Activated naive CD4-positive, alpha-beta T cell treated with anti-CD3 and anti-CD28 coated beads, Interleukin-2, amount 50 U/mL, for 24 hours (primary cell): Measurements from ENCODE around the gene ZNF556.

ENCODE experiments used
- H3K27ac Mint-ChIP-seq: one replicate; pipeline ENCODE4 v1.8.0; 2021; ENCODE audit warnings: mild to moderate bottlenecking, mixed read lengths
- H3K27me3 Mint-ChIP-seq: one replicate; pipeline ENCODE4 v1.8.0; 2021; ENCODE audit warnings: mixed read lengths
- H3K36me3 Mint-ChIP-seq: one replicate; pipeline ENCODE4 v1.8.0; 2021; ENCODE audit warnings: mixed read lengths
- H3K4me1 Mint-ChIP-seq: one replicate; pipeline ENCODE4 v1.8.0; 2021; ENCODE audit warnings: mixed read lengths
- H3K4me3 Mint-ChIP-seq: one replicate; pipeline ENCODE4 v1.8.0; 2021; ENCODE audit warnings: mild to moderate bottlenecking, mixed read lengths
- H3K9me3 Mint-ChIP-seq: one replicate; pipeline ENCODE4 v1.8.0; 2021; ENCODE audit warnings: mixed read lengths

The ZNF556 gene

DNA sequence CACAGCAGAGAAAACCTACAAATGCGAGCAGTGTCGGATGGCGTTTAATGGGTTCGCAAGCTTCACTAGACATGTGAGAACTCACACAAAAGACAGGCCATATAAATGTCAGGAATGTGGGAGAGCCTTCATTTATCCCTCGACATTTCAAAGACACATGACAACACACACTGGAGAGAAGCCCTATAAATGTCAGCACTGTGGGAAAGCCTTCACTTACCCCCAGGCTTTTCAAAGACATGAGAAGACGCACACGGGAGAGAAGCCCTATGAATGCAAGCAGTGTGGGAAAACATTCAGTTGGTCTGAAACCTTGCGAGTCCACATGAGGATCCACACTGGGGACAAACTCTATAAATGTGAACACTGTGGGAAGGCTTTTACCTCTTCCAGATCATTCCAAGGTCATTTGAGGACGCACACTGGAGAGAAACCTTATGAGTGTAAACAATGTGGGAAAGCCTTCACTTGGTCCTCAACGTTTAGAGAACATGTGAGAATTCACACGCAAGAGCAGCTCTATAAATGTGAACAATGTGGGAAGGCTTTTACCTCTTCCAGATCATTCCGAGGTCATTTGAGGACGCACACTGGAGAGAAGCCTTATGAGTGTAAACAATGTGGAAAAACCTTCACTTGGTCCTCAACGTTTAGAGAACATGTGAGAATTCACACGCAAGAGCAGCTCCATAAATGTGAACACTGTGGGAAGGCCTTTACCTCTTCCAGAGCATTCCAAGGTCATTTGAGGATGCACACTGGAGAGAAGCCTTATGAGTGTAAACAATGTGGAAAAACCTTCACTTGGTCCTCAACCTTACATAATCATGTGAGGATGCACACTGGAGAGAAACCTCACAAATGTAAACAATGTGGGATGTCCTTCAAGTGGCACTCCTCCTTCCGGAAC lies 50.4 kb downstream of the ZNF556 start:
- Mint-ChIP-seq H3K4me3 (no peak overlapping the region), H3K9me3 (no peaks in the 10 kb centered on the region), H3K27me3 (no peaks in the 10 kb centered on the region), H3K36me3 (peaks cover 27% of the 10 kb centered on the region), H3K4me1 (peaks cover 8% of the 10 kb centered on the region), H3K27ac (no peak overlapping the region)

DNA sequence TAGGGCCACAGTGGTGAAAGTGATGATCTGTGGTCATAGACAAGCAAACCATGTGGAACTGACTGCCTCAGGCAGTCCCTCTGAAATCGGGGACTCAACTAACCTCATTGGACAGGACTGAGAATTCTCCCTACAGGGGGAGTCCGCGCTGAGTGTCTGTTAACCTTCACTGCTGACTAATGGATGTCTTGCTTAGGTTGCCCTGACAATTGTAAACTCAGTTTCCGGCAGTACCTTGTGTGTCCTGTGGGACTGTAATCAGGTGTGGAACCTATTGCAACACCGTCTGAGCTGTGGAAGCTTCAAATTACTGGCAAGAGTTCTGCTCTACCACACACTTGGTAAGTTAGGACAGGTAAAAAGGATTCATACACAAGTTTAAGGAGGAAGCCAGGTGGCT lies 55.9 kb downstream of the ZNF556 start:
- H3K27me3 Mint-ChIP-seq = no peaks in the 10 kb centered on the region
- no peak overlapping the region for H3K27ac Mint-ChIP-seq
- H3K36me3 Mint-ChIP-seq = peaks cover 6% of the 10 kb centered on the region
- no peak overlapping the region for H3K4me3 Mint-ChIP-seq
- H3K9me3 Mint-ChIP-seq = no peaks in the 10 kb centered on the region
- H3K4me1 Mint-ChIP-seq = no peaks in the 10 kb centered on the region

DNA sequence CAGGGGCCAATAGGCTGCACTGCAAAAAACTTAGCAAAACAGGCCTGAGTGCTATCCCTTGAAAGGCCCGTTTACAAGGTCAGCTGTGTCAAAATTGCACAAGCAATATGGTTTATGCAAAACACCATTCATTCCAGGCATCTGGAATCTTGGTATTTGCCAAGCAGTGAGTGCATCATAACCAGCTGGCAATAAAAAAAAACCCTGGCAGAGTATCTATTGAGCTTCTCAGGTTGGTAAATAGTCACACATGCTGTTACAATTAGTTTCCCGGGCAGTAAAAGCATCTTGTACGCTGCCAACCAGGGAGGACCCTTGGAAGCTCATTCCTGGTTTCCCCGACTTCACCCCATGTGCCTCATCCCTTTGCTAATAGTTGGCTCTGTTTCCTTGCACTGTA lies 56.4 kb downstream of the ZNF556 start:
- Mint-ChIP-seq H3K27ac (no peak overlapping the region), H3K36me3 (peaks cover 2% of the 10 kb centered on the region), H3K9me3 (no peaks in the 10 kb centered on the region), H3K4me3 (no peak overlapping the region), H3K4me1 (no peaks in the 10 kb centered on the region), H3K27me3 (no peaks in the 10 kb centered on the region)

DNA sequence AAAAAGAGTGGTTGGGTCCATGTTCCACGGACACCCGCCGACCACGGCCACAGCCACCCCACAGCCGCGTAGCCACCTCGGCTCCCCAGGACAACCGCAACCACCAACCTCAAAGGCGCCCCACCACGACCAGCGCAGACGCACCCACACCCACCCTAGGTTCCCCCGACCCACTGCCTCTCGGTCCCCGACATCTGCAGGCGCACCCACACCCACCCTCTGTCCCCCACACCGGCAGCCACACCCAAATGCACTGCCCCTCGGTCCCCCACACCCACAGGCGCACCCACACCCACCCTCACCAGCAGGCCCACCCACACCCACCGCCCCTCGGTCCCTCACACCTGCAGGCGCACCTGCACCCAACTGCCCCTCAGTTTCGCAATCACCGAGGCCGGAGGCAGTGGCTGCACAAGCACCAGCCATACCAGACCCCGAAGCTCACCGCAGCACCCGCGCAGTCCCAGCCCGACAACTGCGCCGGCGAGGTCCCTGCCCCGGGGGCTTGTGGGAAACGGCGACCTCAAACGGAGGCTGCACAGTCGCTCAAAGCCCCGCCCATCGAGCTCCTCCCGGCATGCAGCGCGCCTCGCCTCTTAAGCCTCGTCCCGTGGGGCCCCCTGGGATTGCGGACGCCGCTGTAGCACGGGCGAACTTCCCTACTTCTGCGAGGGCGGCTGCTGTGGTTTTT lies 59.4 kb downstream of the ZNF556 start:
- Mint-ChIP-seq H3K9me3 (peaks cover 6% of the 10 kb centered on the region), H3K4me1 (no peaks in the 10 kb centered on the region), H3K36me3 (peaks cover 8% of the 10 kb centered on the region), H3K27me3 (no peaks in the 10 kb centered on the region), H3K27ac (no peak overlapping the region), H3K4me3 (no peak overlapping the region)

DNA sequence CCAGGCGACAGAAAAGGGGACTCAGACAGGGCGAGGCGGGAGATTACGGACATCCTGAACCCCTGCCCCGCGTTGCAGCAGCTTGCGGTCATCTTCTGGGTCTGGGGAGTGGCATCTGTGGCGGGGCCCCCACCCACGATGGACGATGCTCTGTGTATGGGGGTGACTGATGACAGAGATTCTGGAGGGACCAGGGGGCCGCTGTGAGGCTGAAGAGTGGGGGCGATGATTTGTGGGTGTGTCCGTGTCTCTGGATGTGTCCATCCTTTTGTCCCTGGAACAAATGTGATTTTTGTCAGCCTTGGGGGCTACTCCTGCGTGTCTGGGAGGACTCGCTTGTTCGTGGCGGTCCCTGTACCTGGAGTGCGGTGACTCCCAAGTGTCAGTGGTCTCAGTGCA lies 59.9 kb downstream of the ZNF556 start:
- H3K9me3 Mint-ChIP-seq = peaks cover 9% of the 10 kb centered on the region
- H3K27me3 Mint-ChIP-seq = no peaks in the 10 kb centered on the region
- H3K4me3 Mint-ChIP-seq = no peak overlapping the region
- no peak overlapping the region for H3K27ac Mint-ChIP-seq
- peaks cover 9% of the 10 kb centered on the region for H3K36me3 Mint-ChIP-seq
- no peaks in the 10 kb centered on the region for H3K4me1 Mint-ChIP-seq
